Measurements from ENCODE around the gene COL9A3. TPM values are rescaled to one million over a fixed set of nuclear protein-coding genes. Genes with fewer than 3 reads are reported as not detected.

COL9A3 gene
- total RNA-seq, 1 donor from 2014 or later: 1.8 TPM

- Mint-ChIP-seq H3K4me1 (ENCODE audit: unreplicated experiment) (no peaks in the 10 kb centered on the region), H3K36me3 (ENCODE audit: low read depth, unreplicated experiment) (peaks cover 3% of the 10 kb centered on the region), H3K27me3 (ENCODE audit: unreplicated experiment) (peaks cover 5% of the 10 kb centered on the region), H3K4me3 (ENCODE audit: unreplicated experiment) (no peak overlapping the region), H3K27ac (ENCODE audit: unreplicated experiment) (no peak overlapping the region), H3K9me3 (ENCODE audit: unreplicated experiment) (no peaks in the 10 kb centered on the region)
- no peak for DNase-seq (ENCODE audit: low spot score)
- TF ChIP-seq CTCF (IDR thresholded peaks at IDR 0.05; ENCODE audit: unreplicated experiment): no peak
Measured at GRCh38 chr20:62809530-62810428, 7.1 kb upstream of the COL9A3 start.

- no peak for TF ChIP-seq CTCF (IDR thresholded peaks at IDR 0.05; ENCODE audit: unreplicated experiment)
- no peaks in the 10 kb centered on the region for H3K9me3 Mint-ChIP-seq (ENCODE audit: unreplicated experiment)
- DNase-seq (ENCODE audit: low spot score): no peak
- no peak overlapping the region for H3K27ac Mint-ChIP-seq (ENCODE audit: unreplicated experiment)
- peaks cover 3% of the 10 kb centered on the region for H3K36me3 Mint-ChIP-seq (ENCODE audit: low read depth, unreplicated experiment)
- peaks cover 3% of the 10 kb centered on the region for H3K27me3 Mint-ChIP-seq (ENCODE audit: unreplicated experiment)
- H3K4me1 Mint-ChIP-seq (ENCODE audit: unreplicated experiment): no peaks in the 10 kb centered on the region
- H3K4me3 Mint-ChIP-seq (ENCODE audit: unreplicated experiment): no peak overlapping the region
Measured at GRCh38 chr20:62811320-62811719, 5.5 kb upstream of the COL9A3 start.

- TF ChIP-seq CTCF (IDR thresholded peaks at IDR 0.05; ENCODE audit: unreplicated experiment): no peak
- Mint-ChIP-seq H3K27ac (ENCODE audit: unreplicated experiment) (no peak overlapping the region), H3K27me3 (ENCODE audit: unreplicated experiment) (peaks cover 2% of the 10 kb centered on the region), H3K9me3 (ENCODE audit: unreplicated experiment) (no peaks in the 10 kb centered on the region), H3K4me3 (ENCODE audit: unreplicated experiment) (no peak overlapping the region), H3K4me1 (ENCODE audit: unreplicated experiment) (no peaks in the 10 kb centered on the region), H3K36me3 (ENCODE audit: low read depth, unreplicated experiment) (peaks cover 3% of the 10 kb centered on the region)
- DNase-seq (ENCODE audit: low spot score): no peak
Measured at GRCh38 chr20:62811720-62812119, 5.1 kb upstream of the COL9A3 start.

- peaks cover 2% of the 10 kb centered on the region for H3K27me3 Mint-ChIP-seq (ENCODE audit: unreplicated experiment)
- no peaks in the 10 kb centered on the region for H3K4me1 Mint-ChIP-seq (ENCODE audit: unreplicated experiment)
- H3K27ac Mint-ChIP-seq (ENCODE audit: unreplicated experiment): no peak overlapping the region
- no peak overlapping the region for H3K4me3 Mint-ChIP-seq (ENCODE audit: unreplicated experiment)
- peaks cover 3% of the 10 kb centered on the region for H3K36me3 Mint-ChIP-seq (ENCODE audit: low read depth, unreplicated experiment)
- DNase-seq (ENCODE audit: low spot score): no peak
- no peaks in the 10 kb centered on the region for H3K9me3 Mint-ChIP-seq (ENCODE audit: unreplicated experiment)
- no peak for TF ChIP-seq CTCF (IDR thresholded peaks at IDR 0.05; ENCODE audit: unreplicated experiment)
Measured at GRCh38 chr20:62812181-62812906, 4.5 kb upstream of the COL9A3 start.

- DNase-seq (ENCODE audit: low spot score): no peak
- Mint-ChIP-seq H3K36me3 (ENCODE audit: low read depth, unreplicated experiment) (peaks cover 3% of the 10 kb centered on the region), H3K4me1 (ENCODE audit: unreplicated experiment) (no peaks in the 10 kb centered on the region), H3K27ac (ENCODE audit: unreplicated experiment) (no peak overlapping the region), H3K4me3 (ENCODE audit: unreplicated experiment) (no peak overlapping the region), H3K27me3 (ENCODE audit: unreplicated experiment) (peaks cover 2% of the 10 kb centered on the region), H3K9me3 (ENCODE audit: unreplicated experiment) (no peaks in the 10 kb centered on the region)
- no peak for TF ChIP-seq CTCF (IDR thresholded peaks at IDR 0.05; ENCODE audit: unreplicated experiment)
Measured at GRCh38 chr20:62812907-62813200, 4.0 kb upstream of the COL9A3 start.

Data from endothelial cell (in vitro differentiated cells).